Right ventricle myocardium superior (tissue), 1 donor: Measurements from ENCODE around the gene CRYBG1. TPM values are rescaled to one million over a fixed set of nuclear protein-coding genes. Genes with fewer than 3 reads are reported as not detected.
A peak's percentile ranks its signal among the peaks of the same experiment; 100 is the strongest.
"Not testable (repeated sequence)": the region's sequence is repeated elsewhere in the genome, so short reads cannot be mapped to it uniquely, and the experiment has no call there.

Source experiments
- ATAC-seq: fragments of 200-7000 bp; cut with Tn5 transposase; one replicate; pipeline ENCODE4 v1.9.1; 2020; ENCODE audit warnings: mild to moderate bottlenecking; ENCODE audit not compliant: poor library complexity
- DNase-seq: peaks from one replicate; pipeline ENCODE4 v3.0.0-alpha.2; 2020
- intact Hi-C: fragments of 100-400 bp; cut with DNase I; formaldehyde crosslinking; loops from one replicate; pipeline ENCODE4 v1.11.2; 2022
- total RNA-seq: library from RNA; stranded (reverse); fragmentation: NEBNext Ultra II Directional; extraction: Animal tissue kit (Norgen Biotek cat#: 25700); gene quantifications from one replicate; pipeline ENCODE4 v1.2.1, GENCODE V29; 2021
- donor health status: DM: no; HTN: yes; CAD: no; lungs with severe emphysema.

Gene CRYBG1
- total RNA-seq, 1 donor from 2014 or later = 1.6 TPM

DNA sequence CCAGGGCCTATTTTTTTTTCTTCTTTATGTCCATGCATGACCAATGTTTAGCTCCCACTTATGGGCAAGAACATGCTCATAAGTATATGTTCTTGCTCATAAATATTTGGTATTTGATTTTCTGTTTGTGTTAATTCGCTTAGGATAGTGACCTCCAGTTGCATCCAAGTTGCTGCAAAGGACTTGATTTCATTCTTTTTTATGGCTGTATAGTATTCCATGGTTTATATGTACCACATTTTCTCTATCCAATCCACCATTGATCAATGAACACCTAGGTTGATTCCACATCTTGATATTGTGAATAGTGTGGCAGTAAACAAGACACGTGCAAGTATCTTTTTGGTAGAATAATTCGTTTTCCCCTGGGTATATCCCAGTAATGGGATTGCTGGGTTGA, 190.6 kb downstream of the CRYBG1 start:
- intact Hi-C loops = no loop called here
- DNase-seq = no peak
- no peak for ATAC-seq

DNA sequence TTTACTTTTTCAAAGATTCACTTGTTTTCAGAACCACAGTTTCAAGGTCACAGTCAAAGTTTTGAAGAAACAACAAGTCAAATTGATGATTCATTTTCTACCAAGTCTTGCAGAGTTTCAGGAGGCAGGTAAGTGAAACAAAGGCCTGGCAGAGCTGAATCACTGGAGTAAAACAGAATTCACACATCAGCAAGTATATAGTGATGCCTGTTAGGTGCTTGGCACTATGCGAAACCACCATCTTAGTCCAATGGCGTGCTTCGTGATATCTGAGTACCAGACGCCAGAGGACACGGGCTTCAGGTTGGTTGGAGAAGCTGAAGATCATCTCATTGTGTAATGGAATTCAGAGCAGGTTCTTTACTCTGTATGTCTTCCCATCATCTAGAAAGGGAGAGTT, 192.9 kb downstream of the CRYBG1 start:
- ATAC-seq (no peak), DNase-seq (no peak)
- intact Hi-C loops = no loop called here

DNA sequence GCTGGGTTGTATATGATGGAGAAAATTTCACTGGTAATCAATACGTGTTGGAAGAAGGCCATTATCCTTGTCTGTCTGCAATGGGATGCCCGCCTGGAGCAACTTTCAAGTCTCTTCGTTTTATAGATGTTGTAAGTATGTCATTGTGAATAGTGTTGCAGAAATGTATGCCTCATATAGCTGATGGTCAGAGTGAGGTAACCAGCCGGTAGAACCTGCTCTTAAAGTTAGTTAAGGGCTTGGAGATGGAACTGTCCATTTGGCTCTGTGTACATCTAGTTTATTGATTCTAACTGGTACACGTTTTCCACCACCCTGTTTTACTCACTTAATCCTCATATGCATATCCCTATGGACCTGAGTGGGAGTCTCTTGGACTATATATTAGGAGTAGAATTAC, 195.2 kb downstream of the CRYBG1 start:
- intact Hi-C loops = no loop called here
- ATAC-seq (no peak), DNase-seq (no peak)

DNA sequence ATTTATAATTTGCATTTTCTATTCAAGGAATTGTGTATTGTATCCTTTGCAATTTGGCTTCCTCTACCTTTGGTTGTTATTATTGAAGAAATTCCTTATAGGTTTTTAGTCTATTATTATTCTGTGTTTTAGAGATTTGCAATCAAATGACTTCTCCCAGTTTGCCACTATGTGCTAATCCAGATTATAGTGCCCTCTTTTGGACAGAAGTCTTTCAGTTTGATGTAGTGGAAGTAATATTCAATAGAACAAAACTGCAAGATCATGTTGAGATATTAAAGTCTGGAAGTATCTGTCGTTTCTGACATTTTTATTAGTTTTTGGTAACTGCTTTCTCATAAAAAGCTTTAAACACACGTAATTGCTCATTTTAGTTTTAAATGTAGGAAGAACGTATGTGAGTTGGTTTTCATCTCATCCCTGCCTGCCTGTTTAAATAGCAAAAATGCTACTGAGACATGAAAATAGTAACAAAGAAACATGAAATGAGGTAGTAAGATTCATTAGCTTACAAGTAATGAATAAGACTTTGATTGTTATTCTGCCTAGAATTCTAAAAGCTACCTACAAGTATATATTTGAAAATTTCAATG, 195.9 kb downstream of the CRYBG1 start:
- DNase-seq = no peak
- intact Hi-C loops = no loop called here
- no peak for ATAC-seq

DNA sequence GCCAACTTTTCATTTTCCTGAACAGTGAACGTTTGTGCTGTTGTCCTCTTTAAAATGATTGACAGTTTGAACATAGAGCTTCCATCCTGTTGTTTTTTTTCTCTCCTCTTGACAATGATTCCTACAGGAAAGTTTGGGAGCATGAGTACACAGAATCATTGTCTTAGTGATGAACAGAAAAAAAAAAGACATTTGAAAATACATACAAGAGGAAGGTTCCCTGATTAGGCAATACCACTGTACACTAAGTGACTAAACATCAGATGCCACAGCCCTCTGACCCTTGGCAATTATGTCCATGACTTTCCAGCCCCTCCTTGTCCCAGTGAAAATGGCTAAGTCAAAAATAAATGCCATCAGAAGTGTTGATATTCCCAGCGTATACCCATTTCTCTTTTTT, 197.3 kb downstream of the CRYBG1 start:
- no peak for ATAC-seq
- intact Hi-C loops = no loop called here
- DNase-seq = no peak

DNA sequence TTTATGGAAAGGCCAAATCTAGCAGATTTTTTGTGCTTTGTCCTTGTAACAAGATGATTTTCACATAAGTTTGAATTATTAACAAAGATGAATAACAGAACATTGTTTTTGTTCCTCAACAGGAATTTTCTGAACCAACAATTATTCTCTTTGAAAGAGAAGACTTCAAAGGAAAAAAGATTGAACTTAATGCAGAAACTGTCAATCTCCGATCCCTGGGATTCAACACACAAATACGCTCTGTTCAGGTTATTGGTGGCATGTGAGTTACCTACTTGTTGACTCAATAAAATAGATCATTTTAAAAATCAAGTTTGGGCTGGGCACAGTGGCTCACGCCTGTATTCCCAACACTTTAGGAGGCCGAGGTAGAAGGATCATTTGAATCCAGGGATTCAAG, 197.8 kb downstream of the CRYBG1 start:
- DNase-seq (no peak), ATAC-seq (no peak)
- intact Hi-C loops = no loop called here

DNA sequence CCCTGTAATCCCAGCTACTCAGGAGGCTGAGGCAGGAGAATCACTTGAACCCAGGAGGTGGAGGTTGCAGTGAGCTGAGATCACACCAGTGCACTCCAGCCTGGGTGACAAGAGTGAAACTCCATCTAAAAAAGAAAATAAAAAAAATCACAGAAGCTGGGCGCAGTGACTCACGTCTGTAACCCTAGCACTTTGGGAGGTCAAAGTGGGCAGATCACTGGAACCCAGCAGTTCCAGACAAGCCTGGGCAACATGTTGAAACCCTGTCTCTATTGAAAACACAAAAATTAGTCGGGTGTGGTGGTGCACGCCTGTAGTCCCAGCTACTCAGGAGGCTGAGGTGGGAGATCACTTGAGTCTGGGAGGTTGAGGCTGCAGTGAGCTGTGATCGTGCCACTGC, 199.1 kb downstream of the CRYBG1 start:
- not testable (repeated sequence) for DNase-seq, ATAC-seq
- intact Hi-C loops = loop anchor here (5.0 kb wide), 1 partner anchor 222 kb away; no protein-coding TSS in a partner anchor

DNA sequence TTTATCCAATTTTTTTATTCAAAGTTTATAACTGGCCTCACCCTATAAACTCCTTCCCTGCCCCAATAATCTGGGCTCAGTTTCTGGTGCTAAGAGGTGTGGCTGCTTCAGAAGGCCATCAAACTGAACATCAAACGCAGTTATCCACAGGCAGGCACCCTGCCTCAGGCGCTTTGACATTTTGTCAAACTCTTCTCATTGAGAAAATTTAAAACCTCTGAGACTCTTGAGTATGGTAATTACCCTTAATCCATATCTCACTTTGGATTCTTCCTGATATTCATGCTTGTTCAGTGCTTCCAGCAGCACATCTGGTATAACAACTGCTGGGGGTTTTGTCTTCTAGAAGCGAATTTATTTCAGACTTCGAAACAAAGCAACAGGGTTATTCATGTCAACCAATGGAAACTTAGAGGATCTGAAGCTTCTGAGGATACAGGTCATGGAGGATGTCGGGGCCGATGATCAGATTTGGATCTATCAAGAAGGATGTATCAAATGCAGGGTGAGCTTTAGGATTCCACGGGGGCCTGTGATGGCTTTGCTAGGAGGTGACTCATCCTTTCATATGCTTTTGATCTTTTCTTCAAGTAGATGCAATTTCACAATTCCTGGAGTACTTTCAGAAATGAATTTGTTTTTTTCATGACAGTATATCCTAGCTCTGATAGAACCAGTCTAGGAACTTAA, 200.6 kb downstream of the CRYBG1 start:
- ATAC-seq (no peak), DNase-seq (no peak)
- intact Hi-C loops = loop anchor here (5.0 kb wide), 1 partner anchor 224 kb away; no protein-coding TSS in a partner anchor

DNA sequence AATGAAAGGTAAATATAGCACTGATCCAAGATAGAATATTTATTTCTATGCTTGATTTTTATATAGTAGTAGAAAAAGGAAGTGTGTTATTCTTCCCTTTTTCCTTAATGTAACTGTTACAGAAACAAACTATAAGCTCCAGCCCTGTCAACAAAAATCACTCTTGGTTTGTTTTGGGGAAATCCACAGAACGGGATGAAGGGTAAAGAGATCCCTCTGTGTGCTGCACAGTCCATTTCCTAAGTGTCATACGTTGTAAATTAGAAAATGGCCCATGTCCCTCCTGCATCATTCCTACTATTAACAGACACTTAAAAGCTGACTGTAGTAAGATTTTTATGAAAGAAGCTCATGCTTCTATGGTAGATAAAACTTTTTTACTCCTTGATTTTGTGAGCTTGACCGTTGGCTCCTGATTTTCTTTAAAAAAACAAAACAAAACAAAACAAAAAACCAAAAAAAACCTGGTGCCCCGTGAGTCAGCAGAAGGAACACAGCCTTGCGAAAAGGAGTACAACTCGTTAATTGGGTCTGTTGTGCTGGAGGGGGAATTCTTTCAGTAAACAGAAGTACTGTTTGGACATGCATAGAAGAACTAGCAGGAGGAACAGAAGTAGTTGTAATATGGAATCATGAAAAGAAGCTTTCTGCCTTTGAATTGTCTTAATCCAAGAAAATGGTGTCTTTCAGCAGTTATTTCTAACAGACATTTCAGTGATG, 201.3 kb downstream of the CRYBG1 start:
- no peak for ATAC-seq
- intact Hi-C loops = loop anchor here (5.0 kb wide), 1 partner anchor 225 kb away; no protein-coding TSS in a partner anchor

DNA sequence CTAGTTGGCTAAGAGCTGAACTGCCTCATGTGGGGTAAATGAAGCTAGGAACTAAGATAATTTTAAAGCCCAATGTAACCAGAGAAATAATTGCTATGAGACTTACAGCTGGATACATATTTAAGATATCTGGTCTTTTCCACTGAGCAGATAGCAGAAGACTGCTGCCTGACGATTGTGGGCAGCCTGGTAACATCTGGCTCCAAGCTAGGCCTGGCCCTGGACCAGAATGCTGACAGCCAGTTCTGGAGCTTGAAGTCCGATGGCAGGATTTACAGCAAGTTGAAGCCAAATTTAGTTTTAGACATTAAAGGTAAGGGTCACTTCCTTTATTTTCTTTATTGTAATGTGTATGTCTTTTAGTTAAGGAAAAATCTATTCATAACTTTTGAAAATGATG, 203.1 kb downstream of the CRYBG1 start:
- ATAC-seq (peak; percentile 84), DNase-seq (peak; percentile 65)
- intact Hi-C loops = loop anchor here (5.0 kb wide), 1 partner anchor 226 kb away; no protein-coding TSS in a partner anchor

More for the DNA sequence above, 201.3 kb downstream of the CRYBG1 start:
- DNase-seq = no peak

DNA sequence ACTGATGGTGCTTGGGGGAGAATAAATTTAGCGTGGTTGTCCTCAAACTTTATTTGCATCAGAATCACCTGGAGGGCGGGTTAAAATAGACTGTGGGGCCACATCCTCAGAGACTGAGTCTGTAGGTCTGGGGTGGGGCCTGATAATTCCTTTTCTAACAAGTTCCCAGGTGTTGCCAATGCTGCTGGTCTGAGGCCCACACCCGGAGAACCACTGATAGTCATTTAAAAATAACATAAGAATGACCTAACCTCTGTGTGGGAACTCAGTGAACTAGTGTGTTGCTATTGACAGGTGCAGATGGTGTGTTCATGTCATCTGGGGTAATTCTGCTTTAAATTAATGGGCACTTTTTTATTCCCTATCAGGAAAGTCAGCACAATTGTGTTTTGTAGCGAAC, 204.0 kb downstream of the CRYBG1 start:
- ATAC-seq (peak; percentile 73), DNase-seq (no peak)
- intact Hi-C loops = loop anchor here (5.0 kb wide), 1 partner anchor 227 kb away; no protein-coding TSS in a partner anchor

DNA sequence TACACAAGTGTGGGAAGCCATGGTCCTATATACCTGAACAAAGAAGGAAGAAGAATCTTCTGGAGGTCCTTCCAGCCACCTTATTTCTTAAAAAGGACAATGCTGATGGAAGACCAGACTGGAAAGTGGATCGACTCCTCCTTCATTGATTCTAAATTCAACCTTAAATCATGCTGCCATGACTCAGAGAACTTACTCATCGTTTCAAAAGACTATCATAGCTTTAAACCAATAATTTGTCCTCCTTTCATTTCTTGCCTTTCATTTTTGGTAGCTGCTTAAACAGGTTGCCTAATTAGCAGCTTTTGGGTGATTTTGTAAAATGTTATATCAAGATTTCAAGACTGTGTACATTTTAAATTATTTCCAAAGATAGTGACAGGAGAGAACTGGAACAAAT, 208.0 kb downstream of the CRYBG1 start:
- ATAC-seq (no peak), DNase-seq (no peak)
- intact Hi-C loops = loop anchor here (5.0 kb wide), 1 partner anchor 121 kb away; no protein-coding TSS in a partner anchor

DNA sequence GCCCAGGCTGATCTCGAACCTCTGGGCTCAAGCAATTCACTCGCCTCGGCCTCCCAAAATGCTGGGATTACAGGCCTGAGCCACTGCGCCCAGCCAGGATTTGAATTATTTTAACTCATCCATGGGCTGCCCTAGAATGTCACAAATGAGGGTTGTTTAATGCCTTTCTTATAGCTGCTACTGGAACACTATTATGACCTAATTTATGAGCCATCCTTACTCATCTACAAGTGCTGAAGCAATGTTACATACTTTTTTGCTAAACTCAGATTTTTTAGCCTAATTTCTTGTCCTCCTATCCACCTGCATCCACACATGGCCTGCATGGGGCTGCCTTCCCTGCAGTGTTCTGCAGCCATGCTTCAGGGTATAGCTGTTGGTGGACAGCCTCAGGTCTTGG, 208.9 kb downstream of the CRYBG1 start:
- intact Hi-C loops = loop anchor here (5.0 kb wide), 1 partner anchor 122 kb away; no protein-coding TSS in a partner anchor
- ATAC-seq (no peak), DNase-seq (no peak)

DNA sequence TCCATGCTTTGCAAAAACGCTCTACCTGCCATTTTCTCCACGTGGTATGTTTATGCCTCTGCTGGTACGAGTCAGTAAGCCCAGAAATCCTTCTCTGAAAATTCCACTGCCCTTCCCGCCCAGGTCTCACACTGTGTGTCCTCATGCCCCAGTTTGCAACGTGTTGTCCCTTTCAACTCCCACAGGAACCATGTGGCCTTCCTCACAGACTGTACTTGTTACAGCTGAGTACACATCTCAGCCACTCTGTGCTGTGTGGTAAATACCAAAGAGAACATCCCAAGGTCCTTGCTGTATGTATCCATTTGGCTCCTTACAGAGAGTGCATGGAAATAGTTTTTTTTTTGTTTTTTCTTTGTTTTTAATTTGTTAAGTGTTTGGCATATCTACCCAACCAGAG, 211.9 kb downstream of the CRYBG1 start:
- intact Hi-C loops = no loop called here
- DNase-seq = no peak

DNA sequence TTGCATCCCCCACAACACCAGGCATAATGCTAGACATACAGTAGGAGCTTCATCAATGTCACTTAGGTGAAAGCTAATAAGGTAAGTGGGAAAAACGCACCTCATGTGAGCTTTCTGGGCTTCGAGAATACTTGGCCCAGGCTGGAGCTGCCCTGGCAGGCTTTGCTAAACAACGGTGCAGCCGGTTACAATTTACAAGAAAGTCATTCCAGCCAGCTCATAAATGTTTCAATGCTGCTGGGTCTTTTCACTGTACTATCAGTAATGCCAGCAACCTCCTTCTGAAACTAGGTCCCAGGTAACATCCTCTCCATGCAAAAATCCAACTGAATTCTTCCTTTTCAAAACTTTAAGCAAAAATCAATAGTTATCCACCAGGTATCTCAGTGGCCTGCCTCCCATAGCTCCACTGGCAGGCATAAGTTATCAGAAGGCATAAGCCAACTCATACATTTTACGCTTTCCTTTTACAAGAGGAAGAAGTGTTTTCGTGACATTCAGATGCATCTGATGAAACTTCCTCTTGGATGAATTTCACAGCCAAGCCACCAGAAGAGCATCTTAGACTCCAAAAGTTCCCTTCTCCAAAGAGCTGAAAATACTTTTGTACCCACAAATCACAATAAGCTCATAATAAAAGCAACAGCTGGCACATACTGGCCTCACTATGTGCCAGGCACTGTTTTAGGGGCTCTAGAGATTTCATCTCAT, 212.5 kb downstream of the CRYBG1 start:
- intact Hi-C loops = no loop called here
- ATAC-seq (no peak), DNase-seq (no peak)

More for the DNA sequence above, 211.9 kb downstream of the CRYBG1 start:
- ATAC-seq = no peak

DNA sequence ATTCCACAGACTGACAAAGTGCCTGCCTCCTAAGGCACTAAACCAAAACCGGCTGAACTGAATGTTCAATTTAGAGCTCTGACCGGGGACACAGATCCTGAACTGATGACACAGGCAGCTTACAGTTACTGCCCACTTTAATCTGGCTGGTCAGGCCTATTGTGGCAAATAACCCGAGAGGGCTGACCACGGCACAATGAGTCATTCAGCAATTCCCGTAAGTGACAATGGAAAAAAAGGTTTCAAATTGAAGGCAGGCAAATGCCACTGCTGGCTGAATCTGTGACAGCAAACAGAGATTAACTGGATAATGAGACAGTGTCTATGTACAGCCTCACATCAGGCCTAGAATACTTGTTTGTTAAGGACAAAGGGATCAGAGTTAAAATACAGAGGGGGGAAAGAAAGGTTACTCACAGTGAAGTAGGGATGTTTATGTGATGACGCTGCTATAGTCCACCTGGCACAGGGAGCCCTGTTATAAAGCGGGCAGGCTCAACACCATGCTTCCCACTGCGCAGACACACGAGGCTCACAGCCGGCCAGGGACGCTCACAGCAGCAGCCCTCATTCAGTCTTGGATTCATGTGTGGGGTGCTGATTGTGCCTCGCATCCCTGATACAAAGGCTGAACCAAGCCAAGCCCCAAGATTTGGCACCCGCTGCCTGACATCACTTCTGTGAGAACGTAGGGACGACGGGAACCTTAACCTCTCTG, 214.4 kb downstream of the CRYBG1 start:
- intact Hi-C loops = no loop called here
- no peak for DNase-seq
- ATAC-seq = no peak

DNA sequence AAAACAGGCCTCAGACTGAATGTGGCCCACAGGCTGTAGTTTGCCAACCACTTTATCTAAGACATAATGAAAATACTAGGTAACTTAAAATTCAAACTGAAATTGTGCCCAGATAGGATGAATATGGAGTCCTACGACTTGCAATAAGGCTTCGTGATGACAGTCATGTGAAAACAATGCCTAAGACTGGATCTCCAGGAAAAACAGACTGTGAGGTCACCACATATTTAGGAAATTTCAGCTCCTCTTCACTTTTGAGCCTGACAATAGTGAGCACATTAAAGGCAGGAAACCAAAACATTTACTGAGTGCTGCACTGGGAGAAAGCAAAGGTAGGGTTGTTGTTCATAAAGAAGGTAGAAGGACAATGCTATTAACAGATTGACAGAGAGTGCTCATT, 218.8 kb downstream of the CRYBG1 start:
- DNase-seq (no peak), ATAC-seq (no peak)
- intact Hi-C loops = no loop called here

DNA sequence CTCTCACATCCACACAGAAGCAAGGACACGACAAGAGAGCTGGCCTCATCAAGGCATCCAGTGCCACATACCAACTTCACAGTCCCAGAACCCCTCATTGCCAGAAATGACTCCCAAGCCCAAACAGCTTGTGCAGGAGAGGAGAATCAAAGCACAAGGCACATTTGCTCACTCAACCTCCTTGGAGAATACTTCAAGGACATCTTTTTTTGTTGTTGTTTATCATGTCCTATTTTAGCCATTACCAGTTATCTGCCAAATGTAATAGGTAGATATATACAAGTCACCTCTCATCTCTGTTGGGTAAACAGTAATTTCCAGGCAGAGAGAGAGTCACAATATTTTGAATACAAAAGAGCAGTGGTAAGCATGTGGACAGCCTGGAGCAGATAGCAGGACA, 221.0 kb downstream of the CRYBG1 start:
- ATAC-seq (peak; percentile 46), DNase-seq (no peak)
- intact Hi-C loops = no loop called here
